Measurements from ENCODE around the gene TNRC6A.

- no peak for TF ChIP-seq CTCF (IDR thresholded peaks at IDR 0.05)
- no peak for TF ChIP-seq POLR2A (IDR thresholded peaks at IDR 0.05)
- no peak for TF ChIP-seq EP300 (IDR thresholded peaks at IDR 0.05)
- TF ChIP-seq POLR2AphosphoS5 (IDR thresholded peaks at IDR 0.05), result no peak
Observed at GRCh38 chr16:24723663-24724062, 5.8 kb upstream of the TNRC6A start.

Data from upper lobe of left lung (tissue), 4 donors.